CD4-positive, alpha-beta T cell treated with Interleukin-4 for 4 hours (primary cell): ENCODE data around the gene KCNIP2.
"Not testable (repeated sequence)": the region's sequence is repeated elsewhere in the genome, so short reads cannot be mapped to it uniquely, and the experiment has no call there.

ENCODE experiments used
- DNase-seq: peaks from one replicate; pipeline ENCODE4 v3.0.0-alpha.2; 2020

KCNIP2 gene

DNA sequence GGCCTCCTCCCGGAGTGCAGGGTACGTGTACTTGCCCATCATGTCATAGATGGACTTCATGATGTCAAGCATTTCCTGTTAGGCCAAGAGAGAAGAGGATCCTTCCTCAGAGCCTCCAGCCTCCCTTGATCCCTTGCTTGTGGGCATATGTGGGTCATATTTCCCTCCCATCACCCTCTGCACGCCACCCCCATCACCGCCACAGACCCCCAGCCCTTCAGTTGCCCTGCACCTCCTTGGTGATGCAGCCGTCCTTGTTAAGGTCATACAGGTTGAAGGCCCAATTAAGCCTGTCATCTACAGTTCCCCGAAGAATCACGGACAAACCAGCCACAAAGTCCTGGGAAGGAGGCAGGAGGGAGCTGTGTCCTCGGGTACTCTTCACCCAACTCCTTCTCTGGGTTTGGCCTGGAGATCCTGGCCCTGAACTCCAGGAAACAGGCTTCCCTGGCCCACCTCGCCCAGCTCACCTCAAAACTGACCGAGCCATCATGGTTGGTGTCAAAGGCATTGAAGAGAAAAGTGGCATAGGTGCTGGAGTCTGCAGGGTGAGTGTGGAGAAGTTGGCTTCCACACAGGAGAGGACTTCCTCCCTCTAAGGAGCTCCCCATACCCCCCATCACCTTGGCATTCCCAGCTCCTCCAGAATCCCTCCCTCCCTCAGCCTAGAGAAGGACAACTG is 15.5 kb downstream of the KCNIP2 start:
- DNase-seq: no peak

- no peak for DNase-seq
Observed at GRCh38 chr10:101826852-101827434, 16.7 kb downstream of the KCNIP2 start.

GRCh38 chr10:101824736-101825135 is 18.9 kb downstream of the KCNIP2 start:
- no peak for DNase-seq

DNA sequence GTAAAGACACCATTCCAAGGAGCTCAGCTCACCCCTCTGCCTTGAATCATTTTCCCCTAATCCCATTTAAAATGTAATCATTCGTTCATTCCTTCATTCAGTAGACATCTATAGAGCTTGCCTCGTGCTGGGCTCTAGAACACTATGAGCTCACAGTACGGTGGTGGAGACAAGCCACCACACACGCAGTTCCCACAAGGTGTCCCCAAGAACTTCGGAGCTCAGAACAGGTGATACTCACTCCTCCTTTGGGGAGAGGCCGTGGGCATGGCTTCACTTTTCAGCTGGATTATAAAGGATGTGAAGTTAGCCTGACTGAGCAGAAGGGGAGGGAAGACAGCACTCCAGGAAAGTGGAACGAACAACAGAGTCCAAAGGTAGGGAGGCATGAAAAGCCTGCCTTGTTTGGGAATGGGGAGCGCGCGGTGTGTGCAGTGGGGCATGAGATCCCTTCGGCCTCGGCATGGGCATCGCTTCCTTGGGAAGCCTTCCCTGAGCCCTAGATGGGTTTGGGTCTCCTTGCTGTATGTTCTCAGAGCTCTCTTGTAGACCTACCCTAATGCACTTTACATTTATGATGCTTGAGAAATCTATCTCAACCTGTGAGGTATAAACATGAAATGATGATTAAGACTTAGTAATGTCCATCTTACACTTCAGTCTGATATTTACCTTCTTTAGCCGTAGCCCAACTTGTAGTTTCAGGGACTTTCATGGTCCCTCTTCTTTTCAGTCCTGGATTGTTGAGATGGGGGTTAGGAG is 24.5 kb downstream of the KCNIP2 start:
- no peak for DNase-seq

DNA sequence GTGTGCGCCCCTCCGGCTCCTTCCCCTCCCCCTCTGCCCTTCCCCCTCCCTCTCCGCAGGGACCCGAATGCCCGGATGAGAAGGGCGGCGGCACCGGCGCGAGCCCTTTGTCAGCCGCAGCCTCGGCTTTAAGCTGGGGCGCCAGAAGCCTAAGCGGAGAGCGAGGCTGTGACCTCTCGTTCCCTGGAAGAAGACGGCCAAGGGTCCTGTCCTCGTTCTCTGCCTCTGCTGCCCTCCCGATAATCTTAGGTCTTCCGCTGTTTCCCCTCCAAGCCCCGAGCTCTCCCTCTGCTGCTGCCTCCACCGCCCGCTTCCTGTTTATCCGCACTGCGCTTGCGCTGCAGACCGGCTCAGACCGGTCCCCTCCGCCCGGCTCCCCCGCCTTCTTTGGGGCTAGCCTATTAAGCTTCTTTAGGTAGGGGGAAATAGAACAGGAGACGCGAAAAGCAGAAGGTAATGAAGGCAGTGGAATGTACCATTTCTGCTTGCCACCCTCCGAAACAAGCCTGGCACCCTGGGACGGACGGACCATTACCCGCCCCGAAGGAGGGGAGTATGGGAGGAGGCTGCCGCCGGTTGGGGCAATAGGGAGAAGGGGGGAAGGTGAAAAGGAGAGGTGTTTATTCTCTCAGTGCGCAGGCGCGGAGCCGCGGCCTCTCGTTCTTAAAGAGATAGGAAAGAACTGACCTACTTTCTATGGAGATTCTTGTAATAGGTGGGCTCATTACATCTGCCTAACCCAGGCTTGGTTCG is 25.3 kb downstream of the KCNIP2 start, which contains the start of gene OGA:
OGA (minus strand) TSS at position 326 of the 753 bp plus-strand sequence. CDS start 422 bp downstream, outside the sequence.
- DNase-seq: peak; percentile 100

DNA sequence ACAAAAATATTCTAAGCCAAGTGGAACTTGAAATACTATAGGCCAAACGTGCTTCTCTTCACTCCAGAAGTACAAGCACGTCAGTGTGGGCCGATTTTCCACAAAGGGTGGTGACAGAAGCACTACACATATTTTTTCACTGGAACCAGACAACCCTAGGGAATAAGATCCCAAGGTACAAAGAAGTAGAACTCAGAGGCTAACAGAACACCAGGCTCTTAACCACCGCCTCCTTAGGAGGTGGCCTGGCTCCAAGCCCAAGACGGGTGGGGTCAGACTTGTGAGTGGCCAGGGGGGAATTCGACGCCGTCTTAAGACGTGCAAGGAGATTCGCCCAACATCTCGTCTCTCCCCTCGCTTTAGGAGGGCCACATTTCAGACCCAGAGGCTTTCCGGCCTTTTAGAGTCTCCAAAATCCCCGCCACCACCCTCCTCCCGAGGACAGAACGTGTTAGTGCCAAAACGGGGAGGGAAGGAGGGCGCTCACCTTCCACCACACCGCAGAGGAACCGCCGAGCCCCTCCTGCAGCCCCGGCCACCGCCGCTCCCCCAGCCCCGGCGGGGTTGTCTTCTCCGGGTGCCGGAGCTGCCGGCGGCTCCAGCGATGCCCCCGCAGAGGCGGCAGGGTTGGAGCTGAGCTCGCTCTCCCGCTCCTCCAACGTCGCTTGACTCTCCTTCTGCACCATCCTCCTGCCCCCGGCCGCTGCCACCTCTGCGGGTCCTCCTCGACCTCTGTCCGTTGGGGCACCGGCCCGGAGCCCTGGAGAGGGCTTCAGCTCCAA is 26.1 kb downstream of the KCNIP2 start:
- DNase-seq: peak; percentile 32

DNA sequence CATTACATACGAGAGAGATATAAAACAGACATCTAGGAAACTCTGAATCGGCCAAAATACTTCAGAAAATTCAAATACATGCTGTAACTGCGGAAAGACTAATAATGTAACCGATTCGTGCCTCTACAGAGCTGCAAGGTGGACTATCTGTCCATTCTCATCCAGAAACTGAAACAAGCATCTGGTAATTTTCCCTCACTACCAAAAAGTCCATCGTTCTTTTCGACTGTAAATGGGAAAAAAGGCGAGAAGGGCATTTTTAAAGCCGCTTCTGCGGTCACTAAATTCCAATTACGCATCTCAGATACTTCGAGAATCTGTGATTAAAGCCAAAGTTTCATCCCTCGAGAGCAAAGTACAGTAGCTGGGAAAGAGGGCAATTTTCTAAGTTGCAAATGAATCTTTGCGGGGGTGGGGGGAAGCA is 26.7 kb downstream of the KCNIP2 start:
- DNase-seq: no peak

DNA sequence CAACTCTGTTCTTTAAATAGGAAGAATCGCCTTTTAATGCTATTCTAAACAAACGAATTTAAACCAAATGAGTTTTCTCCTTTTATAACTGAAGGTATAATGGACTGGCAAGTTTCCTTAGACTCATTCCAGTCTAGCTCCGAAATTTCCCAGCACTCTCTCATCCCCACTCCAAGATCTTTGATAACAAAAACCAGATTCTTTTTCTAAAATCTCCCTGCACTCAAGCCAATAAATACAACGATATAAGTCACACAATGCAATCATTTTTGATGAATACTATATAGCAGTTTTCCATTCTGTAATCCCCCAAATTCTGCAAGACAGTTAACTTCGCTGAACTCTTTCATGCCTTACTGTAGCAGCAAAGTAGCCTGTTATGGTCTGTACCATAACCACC is 27.2 kb downstream of the KCNIP2 start:
- DNase-seq: no peak

DNA sequence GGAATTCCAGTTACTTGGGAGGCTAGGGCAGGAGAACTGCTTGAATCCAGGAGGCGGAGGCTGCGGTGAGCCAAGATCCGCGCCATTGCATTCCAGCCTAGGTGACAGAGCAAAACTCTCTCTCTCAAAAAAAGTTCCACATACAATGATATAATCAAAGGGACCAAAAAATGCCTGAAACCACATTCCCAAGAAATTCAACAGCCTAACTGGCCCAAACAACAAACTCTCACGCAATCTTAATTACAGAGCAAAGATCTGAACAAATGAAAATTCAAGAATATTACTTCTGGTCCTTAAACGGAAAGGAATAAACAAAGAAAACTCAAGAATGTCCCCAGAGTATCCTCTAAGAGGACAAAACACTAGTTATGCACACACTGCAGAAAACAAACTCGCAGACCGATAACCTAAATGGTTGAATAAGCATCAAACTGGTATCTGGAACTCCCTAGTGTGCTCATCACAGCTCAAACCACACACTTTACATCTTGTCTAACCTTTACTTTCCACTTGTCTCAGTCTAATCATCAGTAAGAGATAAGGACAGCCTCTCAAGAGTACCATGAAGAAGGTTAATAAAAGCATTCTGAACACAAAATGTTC is 29.0 kb downstream of the KCNIP2 start:
- DNase-seq: peak; percentile 24

DNA sequence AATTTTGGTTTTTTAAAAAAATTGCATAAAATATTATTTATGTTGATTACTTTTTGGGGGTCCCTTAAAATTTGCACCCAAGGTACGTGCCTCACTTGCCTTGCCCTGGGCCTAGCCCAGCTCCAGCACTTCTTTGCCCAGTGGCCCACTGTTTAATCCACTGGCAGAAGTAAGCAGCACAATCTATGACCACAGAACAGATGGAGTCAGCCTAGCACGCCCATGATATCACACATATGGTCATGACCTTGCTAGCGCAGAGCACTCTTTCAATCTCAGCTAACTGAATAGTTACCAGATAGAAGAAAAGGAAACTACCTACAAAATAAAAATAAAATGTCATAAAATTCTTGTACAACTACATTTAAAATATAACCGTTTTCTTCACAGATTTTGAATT is 31.0 kb downstream of the KCNIP2 start:
- no peak for DNase-seq

DNA sequence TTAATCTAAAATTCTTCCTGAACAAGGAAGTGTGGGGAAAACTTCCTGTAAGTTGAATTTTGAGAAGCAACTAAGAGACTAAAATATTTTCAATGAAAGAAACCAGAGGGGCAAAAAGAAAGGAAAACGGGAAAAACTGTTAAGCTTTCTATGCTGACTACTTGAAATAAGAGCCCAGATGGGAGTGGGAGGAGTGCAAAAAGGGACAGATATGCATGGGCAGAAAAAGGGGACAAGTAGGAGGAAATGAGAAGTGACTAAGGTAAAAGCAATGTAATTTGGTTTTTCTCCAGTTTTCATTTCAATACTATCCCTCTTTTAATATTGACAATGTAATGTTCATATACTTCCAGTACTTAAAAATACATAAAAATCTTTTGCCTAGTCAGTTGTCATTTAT is 36.4 kb downstream of the KCNIP2 start:
- no peak for DNase-seq

GRCh38 chr10:101803511-101803910 is 40.1 kb downstream of the KCNIP2 start:
- no peak for DNase-seq

DNA sequence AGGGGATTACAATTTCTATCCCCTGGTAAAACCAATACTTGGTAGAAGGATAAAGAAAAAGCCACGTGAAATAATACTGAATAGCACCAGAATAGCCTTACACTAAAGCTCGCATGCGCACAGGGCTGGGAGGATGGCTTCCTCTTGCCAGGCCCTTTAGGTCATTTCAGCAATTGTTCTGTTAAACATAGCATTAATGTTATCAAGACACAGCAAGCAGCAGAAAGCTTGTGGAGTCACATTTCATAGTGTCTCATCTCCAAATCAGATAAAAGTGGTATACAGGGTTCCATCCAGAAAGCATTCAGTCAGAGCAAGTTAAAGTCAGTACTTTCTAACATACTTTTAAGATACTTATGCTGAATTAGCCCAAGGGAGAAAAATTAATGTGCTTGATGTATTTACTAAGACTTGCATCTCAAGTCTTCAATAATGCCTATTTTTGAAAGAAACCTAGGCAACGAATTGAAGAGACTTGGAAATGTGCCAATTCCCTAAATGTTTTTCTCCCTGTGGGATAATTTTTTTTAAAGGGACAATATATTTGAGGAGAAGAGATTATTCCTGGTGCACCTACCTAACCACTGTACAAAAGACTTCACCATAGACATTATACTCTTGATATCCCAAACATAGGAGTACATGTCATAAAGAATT is 46.1 kb downstream of the KCNIP2 start:
- DNase-seq: no peak

DNA sequence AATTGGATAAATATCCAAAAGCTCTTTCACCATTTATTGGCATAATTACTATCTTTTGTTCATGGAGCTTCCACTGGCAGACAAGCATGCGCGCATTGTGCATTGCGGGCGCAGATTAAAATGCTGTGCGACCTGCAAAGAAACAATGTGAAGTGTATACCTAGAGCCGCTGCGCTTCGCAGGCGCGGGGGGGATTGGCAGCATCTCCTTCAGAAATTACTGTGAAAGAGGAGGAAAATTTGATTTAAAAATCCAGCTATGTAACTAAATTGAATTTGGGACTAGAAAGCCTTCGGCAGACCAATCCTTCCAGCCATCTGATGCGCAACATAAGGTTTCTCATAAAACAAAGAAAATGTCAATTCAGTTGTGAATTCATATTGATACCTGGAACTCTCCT is 50.1 kb downstream of the KCNIP2 start:
- no peak for DNase-seq

- no peak for DNase-seq
Observed at GRCh38 chr10:101789686-101790085, 53.9 kb downstream of the KCNIP2 start.

- not testable (repeated sequence) for DNase-seq
Observed at GRCh38 chr10:101789231-101789630, 54.4 kb downstream of the KCNIP2 start.

GRCh38 chr10:101785801-101786200 is 57.8 kb downstream of the KCNIP2 start:
- DNase-seq: no peak

DNA sequence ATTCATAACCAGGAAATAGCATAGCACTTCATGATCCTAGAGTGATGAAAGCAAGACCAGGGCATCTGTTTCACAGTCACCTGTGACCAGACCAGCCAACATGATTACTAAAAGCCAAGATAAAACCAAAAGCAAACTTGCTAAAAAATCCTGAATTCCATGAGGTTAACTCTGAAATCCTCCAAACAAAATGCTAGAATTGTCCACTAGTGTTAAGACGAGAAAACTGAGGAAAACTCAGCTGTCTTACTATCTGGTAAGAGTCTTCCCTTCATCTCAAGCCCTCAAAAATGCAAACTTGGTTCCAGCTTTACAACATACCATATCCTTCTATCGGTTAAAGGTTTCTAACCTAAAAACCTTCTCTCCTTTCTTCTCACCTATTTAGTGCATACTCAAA is 59.0 kb downstream of the KCNIP2 start:
- no peak for DNase-seq

DNA sequence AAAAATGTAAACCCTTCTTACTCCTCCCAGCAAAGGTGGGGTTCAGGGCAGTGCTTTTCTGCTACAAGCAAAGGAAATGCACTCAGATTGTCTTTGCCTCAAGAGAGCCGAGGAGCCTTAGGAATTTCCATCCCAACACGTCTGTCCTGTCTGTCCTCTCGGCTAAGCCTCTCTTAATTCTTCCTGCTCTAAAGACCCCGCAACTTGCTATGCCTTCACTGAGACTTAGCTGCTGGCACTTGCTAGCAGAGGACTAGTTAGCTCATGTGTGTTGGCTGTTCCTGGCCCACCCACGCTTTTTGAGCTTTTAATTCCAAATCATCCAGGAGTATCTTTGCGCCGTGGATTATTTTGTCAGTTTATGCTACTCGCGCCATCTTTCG is 59.9 kb downstream of the KCNIP2 start:
- DNase-seq: no peak

- DNase-seq: peak; percentile 76
Observed at GRCh38 chr10:101782811-101783735, 60.5 kb downstream of the KCNIP2 start, which contains the start of gene NPM3. Gene NPM3, minus strand, starts transcription at chr10:101783446. Its CDS starts 56 bp downstream, at chr10:101783390.
